Measurements from ENCODE around the gene HM13. TPM values are rescaled to one million over a fixed set of nuclear protein-coding genes. Genes with fewer than 3 reads are reported as not detected.
A peak's percentile ranks its signal among the peaks of the same experiment; 100 is the strongest.

Gene HM13
- total and polyA plus RNA-seq, 2 of the 13 experiments (the other 11 are each of a cell fraction or from before 2014, with no cell fraction given) = 118 to 243 TPM

DNA sequence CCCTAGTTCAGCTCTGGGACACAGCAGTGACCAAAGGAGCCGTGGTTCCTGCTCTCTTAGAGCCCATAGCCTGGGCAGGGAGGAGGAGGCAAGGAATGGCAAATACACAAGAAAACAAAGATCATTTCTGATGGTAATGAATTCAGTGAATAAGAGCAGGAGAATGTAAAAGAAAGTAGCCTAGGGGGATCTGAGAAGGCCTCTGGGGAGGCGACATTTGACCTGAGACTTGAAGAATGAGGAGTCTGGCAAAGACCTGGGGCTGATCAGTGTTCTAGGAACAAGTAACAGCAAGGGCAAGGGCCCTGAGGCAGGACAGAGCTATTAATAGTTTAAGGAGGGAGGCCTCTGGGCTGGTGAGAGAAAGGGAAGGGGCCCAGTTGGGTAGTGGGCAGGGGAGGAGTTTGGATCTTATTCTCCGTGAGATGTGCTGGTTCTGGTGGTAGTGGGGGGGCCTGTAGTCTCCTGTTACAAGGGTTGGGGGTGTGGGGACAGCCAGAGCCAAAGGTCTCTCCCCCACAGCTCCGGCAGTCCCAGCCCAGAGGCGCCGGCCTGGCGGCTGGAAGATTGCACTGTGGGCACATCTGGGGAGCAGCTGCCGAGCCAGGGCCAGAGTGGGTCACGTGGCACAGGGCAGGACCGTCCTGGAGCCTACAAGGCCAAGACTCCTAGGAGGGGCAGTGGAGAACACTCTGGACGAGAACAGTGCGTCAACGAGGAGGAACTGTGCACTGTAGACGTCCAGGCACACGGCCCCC is 81.6 kb downstream of the HM13 start (continued):
- TF ChIP-seq ZNF790 (CRISPR knock-in tag; IDR thresholded peaks at IDR 0.05; ENCODE audit: borderline replicate concordance) = no peak
- TF ChIP-seq CBX2 (IDR thresholded peaks at IDR 0.05; ENCODE audit: low read depth, low read length) = no peak
- no peak for TF ChIP-seq CBX2 (CRISPR knock-in tag; IDR thresholded peaks at IDR 0.05; ENCODE audit: low read depth)
- TF ChIP-seq MTA1 (CRISPR knock-in tag; IDR thresholded peaks at IDR 0.05; ENCODE audit: borderline replicate concordance) = peak; percentile 90; the same call in 1 of the 2 replicates
- peak; percentile 75 for TF ChIP-seq CEBPG (CRISPR knock-in tag; IDR thresholded peaks at IDR 0.05)
- TF ChIP-seq ZNF432 (CRISPR knock-in tag; IDR thresholded peaks at IDR 0.05; ENCODE audit: borderline replicate concordance) = no peak
- TF ChIP-seq NCOA2 (CRISPR knock-in tag; IDR thresholded peaks at IDR 0.05) = peak; percentile 51; the same call in 1 of the 2 replicates
- TF ChIP-seq LCORL (IDR thresholded peaks at IDR 0.05) = no peak
- TF ChIP-seq LCORL (CRISPR knock-in tag; IDR thresholded peaks at IDR 0.05) = peak; percentile 52; the same call in 1 of the 2 replicates
- TF ChIP-seq SP4 (CRISPR knock-in tag; IDR thresholded peaks at IDR 0.05) = peak; percentile 4; the same call in 1 of the 2 replicates
- no peak for TF ChIP-seq ZFP37 (CRISPR knock-in tag; IDR thresholded peaks at IDR 0.05; ENCODE audit: borderline replicate concordance)
- TF ChIP-seq REPIN1 (CRISPR knock-in tag; IDR thresholded peaks at IDR 0.05; ENCODE audit: borderline replicate concordance, low read depth) = peak; percentile 60; the same call in 1 of the 2 replicates
- TF ChIP-seq MYC (CRISPR knock-in tag; IDR thresholded peaks at IDR 0.05; ENCODE audit: borderline replicate concordance) = peak; percentile 78
- peak; percentile 3; the same call in 1 of the 2 replicates for TF ChIP-seq ZNF607 (CRISPR knock-in tag; IDR thresholded peaks at IDR 0.05; ENCODE audit: borderline replicate concordance)
- TF ChIP-seq, protein P1, sequence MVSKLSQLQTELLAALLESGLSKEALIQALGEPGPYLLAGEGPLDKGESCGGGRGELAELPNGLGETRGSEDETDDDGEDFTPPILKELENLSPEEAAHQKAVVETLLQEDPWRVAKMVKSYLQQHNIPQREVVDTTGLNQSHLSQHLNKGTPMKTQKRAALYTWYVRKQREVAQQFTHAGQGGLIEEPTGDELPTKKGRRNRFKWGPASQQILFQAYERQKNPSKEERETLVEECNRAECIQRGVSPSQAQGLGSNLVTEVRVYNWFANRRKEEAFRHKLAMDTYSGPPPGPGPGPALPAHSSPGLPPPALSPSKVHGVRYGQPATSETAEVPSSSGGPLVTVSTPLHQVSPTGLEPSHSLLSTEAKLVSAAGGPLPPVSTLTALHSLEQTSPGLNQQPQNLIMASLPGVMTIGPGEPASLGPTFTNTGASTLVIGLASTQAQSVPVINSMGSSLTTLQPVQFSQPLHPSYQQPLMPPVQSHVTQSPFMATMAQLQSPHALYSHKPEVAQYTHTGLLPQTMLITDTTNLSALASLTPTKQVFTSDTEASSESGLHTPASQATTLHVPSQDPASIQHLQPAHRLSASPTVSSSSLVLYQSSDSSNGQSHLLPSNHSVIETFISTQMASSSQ (IDR thresholded peaks at IDR 0.05; ENCODE audit: low read depth) = 0 out of 2 replicates have a peak, but pooled peaks have one; percentile 3
- TF ChIP-seq, protein P1 (CRISPR knock-in tag; IDR thresholded peaks at IDR 0.05; ENCODE audit: borderline replicate concordance) = peak; percentile 29; the same call in 1 of the 2 replicates
- TF ChIP-seq ZNF503 (CRISPR knock-in tag; IDR thresholded peaks at IDR 0.05) = peak; percentile 51; the same call in 1 of the 2 replicates
- TF ChIP-seq CENPT (CRISPR knock-in tag; IDR thresholded peaks at IDR 0.05; ENCODE audit: low read depth) = no peak
- no peak for TF ChIP-seq PAF1 (CRISPR knock-in tag; IDR thresholded peaks at IDR 0.05)
- no peak for TF ChIP-seq GPN1 (CRISPR knock-in tag; IDR thresholded peaks at IDR 0.05; ENCODE audit: borderline replicate concordance)
- no peak for TF ChIP-seq POLR2AphosphoS2 (IDR thresholded peaks at IDR 0.05; ENCODE audit: low read depth, low read length)
- TF ChIP-seq EED (CRISPR knock-in tag; IDR thresholded peaks at IDR 0.05) = no peak
- no peak for TF ChIP-seq REL (CRISPR knock-in tag; conservative IDR thresholded peaks at IDR 0.05)
- no peak for TF ChIP-seq ZNF337 (CRISPR knock-in tag; IDR thresholded peaks at IDR 0.05; ENCODE audit: borderline replicate concordance, low read depth)

All from HepG2 (cell line).